GM12872 (cell line): ENCODE results near the gene OS9.

Experiments
- CTCF ChIP-seq: IDR thresholded peaks from 3 replicates; pipeline ENCODE4 v1.5.1; 2011; ENCODE audit warnings: low read depth, mild to moderate bottlenecking, low read length, moderate library complexity; ENCODE audit not compliant: insufficient read depth

The OS9 gene

GRCh38 chr12:57712701-57713100 is 18.8 kb downstream of the OS9 start:
- TF ChIP-seq CTCF: no peak

GRCh38 chr12:57713209-57713608 is 19.3 kb downstream of the OS9 start:
- TF ChIP-seq CTCF: no peak

- no peak for TF ChIP-seq CTCF
Observed at GRCh38 chr12:57715786-57716185, 21.9 kb downstream of the OS9 start.

GRCh38 chr12:57716305-57716704 is 22.4 kb downstream of the OS9 start:
- no peak for TF ChIP-seq CTCF

GRCh38 chr12:57717131-57717530 is 23.2 kb downstream of the OS9 start:
- no peak for TF ChIP-seq CTCF

GRCh38 chr12:57717846-57718640 is 24.1 kb downstream of the OS9 start:
- no peak for TF ChIP-seq CTCF

GRCh38 chr12:57718641-57719528 is 25.0 kb downstream of the OS9 start:
- no peak for TF ChIP-seq CTCF
